HG02642 (cell line): ENCODE data around the gene SELENOO.

Experiments used
- ATAC-seq: cut with Tn5 transposase; IDR thresholded peaks from one replicate; pipeline ENCODE4 v1.9.1; 2021; ENCODE audit warnings: mild to moderate bottlenecking; ENCODE audit not compliant: unreplicated experiment, poor library complexity

SELENOO gene

DNA sequence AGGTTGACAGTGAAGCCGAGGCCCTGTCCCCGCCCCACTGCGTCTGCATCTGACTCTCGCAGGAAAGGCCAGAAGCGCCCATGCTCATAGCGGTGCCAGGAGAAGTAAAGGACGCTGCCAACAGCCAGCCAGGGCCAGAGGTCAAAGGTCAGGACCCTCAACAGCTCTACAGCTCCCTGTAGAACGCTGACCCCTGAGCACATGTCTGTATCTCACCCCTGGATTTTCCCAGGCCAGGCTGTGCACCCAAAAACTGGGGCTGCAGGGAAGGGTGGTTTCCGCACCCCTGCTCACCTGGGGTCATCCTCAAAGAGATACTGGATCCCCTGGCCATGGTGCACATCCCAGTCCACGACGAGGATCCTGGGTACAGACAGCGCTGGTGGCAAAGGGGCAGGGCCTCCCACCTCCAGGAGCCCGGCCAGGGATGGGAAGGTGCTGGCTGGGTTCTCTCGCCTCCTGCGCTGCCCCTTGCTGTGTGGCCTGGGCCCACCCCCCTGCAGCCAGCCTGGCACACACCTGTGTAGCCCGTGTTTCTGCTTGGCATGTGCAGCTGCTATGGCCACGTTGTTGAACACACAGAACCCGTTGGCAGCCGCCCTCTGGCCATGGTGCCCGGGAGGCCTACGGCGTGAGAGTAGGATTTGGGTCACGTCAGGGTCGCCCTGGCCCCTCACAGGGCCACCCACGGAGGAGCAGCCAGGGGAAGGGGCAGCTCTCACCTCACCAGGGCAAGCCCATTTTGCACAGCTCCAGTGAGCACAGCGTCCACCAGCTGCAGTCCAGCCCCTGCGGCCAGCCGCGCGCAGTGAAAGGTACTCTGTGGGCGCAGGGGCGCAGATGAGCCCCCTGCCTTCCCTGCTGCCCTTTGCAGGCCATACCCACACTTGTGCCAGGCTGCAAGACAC, 48.8 kb downstream of the SELENOO start:
- no peak for ATAC-seq

DNA sequence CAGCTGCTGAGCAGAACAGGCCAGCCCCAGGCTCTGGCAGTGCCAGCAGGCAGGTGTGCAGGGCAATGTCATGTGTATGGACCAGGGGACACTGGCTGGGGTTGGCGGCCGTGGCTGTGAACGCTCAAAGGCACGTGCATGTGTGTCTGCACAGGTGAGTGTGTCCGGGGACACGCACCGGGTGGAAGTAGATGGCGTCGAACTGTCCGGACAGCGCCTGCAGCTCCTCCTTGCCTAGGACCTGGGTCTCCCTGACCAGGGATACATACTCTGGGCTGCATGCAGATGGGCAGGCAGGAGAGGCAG, 49.4 kb downstream of the SELENOO start:
- ATAC-seq, result no peak

DNA sequence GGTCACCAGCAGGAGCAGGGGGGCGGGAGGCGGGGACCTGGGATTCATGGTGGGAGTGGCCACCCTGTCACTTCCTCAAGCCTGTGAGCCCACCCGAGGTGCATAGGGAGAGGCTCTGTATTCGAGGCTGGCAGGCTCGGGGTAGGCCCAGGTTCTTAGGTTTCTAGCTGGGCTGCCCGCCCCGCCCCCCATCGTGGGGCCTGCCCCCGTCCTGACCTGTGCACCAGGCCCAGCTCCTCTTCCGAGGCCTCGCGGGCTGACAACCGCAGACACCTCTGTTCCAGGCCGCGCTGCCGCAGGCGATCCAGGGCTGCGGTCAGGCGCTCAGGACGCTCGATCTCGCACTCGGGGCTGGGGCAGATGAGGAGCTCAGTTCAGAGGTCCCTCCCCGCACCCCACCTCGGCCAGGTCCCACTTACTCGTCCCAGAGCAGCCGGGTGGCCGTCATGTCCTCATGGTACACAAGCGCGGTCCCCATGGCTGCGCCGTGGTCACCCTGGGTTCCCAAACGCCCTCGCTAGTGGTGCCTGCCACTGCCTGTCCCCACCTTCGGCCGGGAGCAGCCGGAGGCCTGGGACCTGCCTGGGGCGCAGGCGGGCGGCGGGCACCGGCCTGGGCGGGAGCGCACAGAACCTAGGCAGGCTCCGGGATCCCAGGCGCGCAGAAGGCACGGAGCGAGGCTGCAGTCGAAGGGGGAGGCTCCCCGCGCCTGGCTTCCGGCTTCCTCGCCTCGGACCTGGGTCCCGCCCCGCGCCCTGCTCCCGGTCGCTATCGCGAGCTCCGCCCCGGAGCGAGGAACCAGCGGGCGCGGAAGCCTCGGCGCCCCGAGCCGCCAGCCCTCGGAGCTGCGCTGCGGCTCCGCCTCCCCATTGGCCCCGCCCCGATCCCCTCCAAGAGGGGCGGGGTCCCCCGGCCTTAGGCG, 50.0 kb downstream of the SELENOO start, which contains the start of gene HDAC10:
TSS of gene HDAC10 (minus strand) at position 711 of the 922 bp plus-strand sequence. CDS start at position 478, 233 bp downstream.
- ATAC-seq, result peak; percentile 59

DNA sequence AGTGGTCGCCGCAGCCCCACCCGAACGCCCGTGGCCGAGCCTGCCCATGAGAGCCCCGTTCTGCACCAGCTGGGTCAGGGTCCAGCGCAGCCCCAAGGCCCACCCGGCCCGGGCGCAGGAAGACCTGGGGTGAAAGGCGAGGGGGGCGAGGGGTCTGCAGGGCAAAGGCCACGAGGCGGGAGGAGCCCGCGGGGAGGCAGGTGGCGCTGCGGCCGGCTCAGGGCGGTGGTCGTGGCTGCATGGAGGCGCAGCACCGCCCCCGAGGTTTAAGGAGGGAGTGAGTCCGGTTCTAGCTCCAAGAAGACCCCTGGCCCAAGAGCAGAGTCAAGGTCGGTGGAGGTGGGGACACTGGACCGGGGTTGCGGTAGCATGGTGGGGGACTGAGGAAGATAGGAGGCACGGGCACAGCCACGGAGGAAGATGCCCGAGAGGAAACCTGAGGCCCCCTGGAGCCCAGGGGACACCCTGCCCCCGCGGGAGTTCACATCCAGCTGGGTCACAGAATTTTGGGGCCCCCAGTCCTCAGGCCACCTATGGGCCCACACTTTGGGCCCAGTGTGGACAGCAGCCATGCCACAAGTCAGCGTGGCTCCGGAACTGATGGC, 50.8 kb downstream of the SELENOO start:
- ATAC-seq, result no peak

DNA sequence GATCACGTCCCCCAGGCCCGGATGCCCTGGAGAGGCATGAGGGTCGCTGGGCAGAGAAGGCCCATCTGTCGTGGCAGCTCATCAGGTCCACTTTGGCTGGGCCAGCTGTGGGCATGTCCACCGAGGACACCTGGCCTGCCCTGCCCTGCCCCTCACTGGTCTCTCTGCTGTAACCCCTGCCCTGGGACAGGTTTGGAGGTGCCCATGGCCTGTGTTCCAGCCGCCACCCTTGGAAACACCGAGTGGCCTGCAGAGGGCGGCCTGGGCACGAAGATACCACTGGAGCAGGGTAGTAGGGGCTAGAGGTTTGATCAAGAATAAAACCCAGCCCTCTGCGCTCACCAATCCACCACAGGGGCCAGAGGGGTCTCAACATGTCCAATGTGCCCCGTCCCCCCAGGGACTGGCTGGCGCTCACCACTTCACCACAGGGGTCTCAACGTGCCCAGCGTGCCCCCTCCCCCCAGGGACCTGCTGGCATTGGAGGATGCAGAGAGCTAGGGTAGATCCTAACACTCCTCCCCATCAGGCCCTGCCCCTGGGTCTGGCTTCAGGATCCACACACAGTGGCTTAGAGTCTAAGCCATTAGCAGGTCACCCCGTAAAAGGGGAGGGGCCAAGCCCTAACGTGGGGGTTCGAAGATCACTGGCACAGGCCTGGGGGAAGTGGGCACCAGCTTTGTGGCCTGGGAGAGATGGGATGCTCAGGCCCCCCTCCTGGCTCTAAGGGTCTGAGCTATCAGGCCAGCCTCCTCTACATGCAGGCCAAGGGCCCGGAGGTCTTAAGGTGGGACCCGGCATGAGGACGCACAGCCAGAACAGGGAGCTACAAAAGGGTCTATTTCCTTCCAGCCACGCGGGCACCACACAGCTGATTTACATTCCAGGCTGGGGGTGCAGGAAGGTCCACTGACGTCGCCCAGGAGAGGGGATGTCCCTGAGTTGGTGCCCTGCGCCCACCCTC, 51.6 kb downstream of the SELENOO start:
- no peak for ATAC-seq

DNA sequence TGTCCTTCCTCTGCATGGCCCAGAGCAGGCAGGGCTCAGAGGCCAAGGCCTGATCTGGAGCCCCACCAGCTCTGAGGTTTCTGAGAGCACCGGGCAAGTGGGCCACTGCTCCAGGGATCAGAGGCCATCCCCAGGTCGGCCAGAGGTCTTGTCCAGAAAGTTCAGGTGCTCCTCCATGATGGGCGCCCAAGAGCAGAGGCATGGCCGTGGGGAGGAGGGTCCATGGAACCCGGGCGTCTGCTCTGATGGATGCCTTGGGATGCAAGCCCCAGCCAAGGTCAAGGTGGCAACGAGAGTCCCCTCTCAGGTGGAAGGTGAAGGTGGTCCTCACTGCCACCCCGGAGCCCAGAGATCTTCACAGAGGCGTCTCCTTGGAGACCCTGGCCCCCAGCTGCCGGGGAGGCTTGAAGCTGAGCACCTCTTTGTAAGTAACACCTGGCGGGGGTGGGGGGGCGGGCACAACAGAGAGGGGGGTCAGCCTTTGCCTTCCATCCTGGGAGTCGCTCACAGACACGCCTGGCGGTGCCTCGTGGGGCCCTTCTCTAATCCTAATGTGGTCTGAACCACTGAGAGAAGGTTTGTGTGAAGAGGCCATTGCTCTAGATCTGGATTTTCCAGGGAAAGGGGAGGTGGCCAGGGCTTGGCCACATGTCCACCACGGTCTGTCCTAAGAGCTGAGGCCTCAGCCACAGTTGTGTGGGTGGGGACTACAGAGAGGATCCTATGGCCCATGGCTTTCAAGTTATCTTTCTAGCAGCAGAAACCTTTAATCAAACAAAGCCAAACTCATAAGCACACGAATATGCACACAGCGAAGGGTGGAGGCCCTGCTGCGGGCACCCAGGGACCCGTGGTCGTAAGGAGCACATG, 52.5 kb downstream of the SELENOO start:
- no peak for ATAC-seq

DNA sequence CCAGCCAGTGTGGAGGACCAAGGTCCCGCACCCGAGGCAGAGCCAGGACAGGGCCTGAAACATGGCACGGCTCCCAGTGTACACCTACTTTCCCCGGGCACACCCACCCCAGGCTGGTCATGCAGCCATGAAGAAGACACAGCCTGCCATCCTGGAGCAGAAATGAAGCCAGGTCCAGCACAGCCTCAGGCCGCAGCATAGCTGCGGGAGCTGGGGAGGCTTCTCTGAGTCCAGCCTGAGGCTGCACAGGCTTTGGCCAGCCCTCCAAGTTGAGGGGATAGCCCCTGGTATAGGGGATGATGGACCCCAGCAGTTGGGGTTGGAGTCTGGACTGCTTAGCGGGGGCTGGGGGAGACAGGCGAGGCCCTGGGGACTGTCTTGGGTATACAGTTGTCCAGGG, 53.1 kb downstream of the SELENOO start:
- no peak for ATAC-seq

DNA sequence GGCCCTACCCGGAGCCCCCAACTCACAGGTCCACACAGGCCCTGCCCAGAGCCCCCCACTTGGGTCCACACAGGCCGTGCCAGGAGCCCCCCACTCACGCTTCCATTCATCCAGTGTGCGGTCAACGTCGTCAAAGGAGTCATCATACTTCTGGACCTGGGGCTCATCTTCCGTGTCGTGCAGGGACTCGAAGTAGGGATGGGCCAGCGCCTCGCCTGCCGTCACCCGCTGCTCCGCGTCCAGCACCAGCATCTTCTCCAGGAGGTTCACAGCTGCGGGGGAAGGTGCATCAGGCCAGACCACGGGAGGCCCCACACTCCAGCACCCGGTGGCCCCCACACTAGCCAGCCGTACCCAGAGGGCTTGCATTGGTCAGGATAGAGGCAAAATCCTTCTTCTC, 54.3 kb downstream of the SELENOO start:
- no peak for ATAC-seq

DNA sequence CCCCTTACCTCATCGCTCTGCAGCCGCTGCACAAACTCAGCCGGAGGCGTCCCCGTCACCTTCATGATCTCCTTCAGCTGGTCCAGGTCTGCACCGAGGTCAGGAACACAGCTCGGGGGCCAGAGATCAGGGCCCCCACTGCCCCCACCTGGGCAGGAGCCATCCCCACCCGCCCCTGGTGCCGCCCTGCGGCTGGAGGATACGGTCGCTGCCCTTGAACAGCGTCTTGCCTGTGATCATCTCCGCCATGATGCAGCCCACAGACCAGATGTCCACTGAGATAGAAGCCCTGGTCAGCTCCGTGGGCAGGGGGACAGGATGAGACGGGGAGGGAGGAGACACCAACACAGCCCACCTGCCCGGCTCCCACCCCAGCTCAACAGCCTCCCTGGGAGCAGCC, 54.8 kb downstream of the SELENOO start:
- no peak for ATAC-seq

DNA sequence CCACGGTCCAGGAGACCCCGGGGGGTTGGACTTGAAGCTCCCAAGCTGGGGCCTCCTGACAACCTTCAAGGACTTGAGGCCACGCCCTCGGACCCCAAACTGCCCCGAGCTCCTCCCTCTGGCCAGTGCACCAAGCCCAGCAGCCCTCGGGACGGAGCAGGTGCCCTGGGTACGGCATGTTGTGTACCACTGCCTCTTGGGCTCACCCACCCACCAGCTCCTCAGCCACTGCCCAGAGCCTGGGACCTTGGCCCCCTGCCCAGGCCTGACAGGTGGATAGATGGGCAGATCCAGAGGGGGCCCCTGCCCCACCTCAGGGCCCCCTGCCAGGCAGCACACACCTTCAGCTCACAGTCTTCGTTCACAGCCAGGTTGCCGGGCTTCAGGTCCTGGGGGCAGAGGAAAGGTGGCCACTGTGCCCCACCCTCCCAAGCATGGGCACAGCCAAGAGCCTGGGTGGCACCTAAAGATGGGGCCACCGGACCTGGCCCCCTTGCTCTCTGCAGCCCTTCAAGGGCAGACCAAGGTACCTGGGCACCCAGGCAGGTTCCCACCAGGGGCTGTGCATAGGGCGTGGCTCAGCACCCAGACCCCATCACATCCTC, 55.5 kb downstream of the SELENOO start:
- no peak for ATAC-seq

DNA sequence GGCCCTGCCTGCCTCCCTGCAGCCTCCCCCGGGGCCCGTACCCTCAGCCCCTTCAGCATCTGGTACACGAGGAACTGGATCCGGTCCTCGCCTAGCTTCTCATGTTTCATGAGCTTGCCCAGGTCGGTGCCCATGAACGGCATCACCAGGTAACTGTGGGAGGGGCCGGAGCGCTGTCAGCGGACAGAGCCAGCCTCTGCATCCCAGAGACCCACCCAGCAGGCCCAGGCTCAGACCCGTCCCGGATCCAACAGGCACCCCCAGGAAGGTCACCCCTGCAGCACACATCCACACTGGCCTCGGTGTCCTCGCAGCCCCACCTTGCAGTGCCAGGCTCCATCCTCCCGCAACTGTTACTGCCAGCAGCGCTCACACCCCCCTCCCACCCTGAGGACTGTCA, 56.2 kb downstream of the SELENOO start:
- no peak for ATAC-seq

DNA sequence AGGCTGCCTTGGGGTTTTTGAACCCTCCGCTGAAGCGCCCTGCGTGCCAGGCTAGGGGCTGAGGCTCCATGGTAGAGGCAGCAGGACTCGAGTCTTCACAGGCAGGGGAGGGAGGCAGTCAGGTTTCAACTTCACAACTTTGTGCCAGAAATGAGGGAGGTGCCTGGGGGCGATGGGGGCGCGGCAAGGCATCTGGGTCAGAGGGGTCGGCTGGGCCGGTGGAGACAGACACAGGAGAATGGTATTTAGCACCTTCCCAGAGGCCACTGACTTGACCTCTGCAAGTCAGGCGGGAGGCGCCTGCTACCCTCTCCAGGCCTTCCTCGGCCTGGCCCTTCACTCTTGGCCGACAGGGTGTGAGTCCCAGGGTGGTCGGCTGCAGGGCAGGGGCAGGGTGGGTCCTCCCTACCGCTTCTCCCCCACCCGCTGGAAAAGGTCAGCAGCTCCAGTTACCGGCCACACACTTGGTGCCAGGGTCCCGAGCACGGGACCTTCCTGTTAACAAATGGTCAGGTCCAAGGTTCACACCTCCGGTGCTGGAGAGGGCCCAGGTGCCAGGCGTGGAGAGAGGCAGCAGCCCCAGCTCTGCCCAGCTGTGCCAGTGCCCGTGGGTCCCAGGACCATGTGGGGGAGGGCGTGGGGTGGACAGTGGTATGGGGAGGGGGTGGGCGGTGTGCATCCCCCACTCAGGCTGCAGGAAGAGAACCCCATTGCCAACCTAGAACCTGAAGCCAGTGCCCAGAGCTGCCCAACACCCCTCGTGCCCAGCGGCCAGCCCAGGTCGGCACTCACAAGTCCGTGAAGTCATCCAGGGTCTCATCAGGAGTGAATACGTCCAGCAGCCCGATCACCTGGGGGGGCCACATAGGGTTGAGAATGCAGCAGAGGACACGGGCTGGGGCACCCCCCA, 56.9 kb downstream of the SELENOO start:
- no peak for ATAC-seq

DNA sequence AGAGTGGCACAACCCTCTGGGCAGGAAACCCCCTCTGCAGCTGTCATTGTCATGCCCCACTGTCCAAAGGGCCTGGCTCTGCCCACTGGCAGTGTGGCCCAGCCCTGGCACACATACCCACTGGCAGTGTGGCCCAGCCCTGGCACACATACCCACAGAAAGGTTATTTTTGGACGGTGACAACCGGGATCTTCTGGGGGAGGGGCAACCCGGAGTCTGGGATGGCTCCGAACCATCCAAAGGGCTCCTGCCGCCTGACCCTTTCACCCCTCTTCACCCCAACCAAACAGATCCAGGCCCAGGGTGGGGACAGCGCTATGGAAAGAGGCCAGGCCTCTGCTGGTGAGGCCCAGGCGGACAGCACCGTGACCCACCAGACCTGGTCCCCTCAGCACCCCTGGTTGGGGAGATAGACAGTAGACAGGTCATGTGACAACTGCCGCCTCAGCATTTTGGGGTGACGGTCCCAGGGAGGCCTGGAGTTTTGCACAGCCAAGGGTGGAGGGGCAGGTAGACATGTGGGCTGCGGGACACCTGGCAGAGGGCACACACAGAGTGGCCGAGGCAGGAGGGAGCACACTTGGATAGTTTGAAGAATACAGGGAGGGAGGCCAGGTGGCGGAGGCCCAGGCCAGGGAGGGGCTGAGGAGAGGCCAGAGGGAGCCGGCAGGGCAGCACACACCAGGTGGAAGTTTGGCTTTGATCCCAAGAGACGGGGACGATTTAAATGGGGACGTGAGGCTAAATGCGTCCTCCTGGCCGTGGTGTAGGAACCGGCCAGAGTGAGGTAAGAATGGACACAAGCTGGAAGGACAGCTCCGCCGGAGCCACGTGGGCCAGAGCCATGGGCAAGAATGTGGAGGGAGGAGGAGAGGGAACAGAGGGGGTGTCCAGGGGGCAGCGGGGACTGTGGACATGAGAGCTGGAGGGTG, 57.8 kb downstream of the SELENOO start:
- no peak for ATAC-seq

DNA sequence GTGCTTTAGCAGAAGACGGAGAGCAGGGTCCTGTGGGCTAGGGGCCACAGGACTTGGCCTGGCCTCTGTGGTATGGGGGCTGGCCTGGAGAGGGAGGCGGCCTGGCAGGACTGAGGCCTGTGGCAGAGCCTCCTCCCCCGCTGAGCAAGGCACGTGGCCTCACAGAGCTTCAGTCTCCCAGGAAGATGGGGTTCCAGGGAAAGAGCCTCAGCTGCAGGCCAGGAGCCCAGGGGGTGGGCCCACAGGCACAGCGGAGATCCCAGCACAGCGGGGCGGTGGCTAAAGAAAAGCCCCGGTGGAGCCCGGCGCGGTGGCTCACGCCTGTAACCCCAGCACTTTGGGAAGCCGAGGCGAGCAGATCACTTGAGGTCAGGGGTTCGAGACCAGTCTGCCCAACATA, 58.5 kb downstream of the SELENOO start:
- no peak for ATAC-seq

DNA sequence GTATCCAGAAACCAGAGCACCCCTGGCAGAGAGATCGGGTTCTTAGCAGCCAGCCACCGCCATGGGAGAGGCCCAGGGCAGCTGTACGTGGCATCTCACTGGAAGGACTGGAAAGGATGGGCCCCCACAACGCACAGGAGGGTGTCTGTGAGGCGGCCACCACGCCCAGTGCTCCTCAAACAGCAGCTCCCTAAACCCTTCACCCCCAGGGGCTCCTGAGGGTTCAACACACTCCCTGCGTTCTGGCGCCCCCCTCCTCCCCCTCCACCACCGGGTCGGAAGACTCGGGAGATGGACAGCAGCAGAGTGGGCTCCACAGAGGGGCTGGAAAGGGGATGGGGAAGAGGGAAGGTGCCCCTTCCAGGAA, 59.6 kb downstream of the SELENOO start:
- no peak for ATAC-seq

DNA sequence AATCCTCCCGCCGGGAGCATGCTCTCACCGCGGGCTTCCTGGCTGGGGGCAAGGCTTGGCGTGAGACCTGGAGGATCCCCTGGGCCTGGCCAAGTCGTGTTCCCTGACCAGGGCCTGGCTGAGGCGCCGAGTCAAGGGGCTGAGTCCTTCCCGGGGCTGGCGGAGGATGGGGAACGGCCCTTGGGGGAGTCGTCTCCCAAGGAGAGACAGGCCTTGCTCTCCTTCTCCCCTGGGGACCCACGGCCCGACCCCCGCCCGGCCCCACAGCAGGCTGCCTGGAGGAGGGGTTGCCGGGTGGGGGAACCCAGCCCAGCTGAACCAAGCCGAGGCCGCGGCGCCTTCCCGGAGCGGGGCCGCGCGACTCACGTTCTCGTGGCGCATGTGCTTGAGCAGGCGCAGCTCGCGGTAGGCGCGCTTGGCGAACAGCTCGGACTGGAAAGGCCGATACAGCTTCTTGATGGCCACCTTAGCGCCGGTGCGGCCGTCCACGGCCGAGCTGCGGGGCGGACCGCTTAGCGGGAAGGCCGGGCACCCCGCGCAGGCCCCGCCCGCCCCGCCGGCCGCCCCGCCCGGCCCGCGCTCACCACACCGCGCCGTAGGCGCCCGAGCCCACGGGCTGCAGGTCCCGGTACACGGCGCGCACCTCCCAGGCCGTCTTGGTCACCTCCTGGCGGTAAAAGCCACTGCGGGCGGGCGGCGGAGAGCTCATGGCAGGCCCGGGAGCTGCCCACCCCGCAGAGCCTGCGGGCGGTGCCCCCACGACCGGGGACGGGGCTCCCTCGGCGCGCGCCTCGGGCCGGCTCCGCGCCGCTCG, 60.2 kb downstream of the SELENOO start:
- no peak for ATAC-seq
